Mesenchymal stem cell (in vitro differentiated cells and primary cell): ENCODE results near the gene MIER3.
A peak's percentile ranks its signal among the peaks of the same experiment; 100 is the strongest.

ENCODE experiments used
- DNase-seq: peaks from one replicate; pipeline ENCODE4 v3.0.0-alpha.2; 2013
- H2AFZ ChIP-seq: one replicate; pipeline ENCODE4 v1.6.1; 2013; ENCODE audit warnings: low read depth, mild to moderate bottlenecking, control low read depth, inconsistent platforms, low read length, moderate library complexity
- H2AK5ac ChIP-seq: 2 replicates; pipeline ENCODE4 v1.6.1; 2013; ENCODE audit warnings: low read length, moderate library complexity, mild to moderate bottlenecking, inconsistent platforms; ENCODE audit not compliant: severe bottlenecking
- H2BK120ac ChIP-seq: one replicate; pipeline ENCODE4 v1.6.1; 2013; ENCODE audit warnings: low read depth, mild to moderate bottlenecking, inconsistent platforms, low read length, moderate library complexity
- H2BK12ac ChIP-seq, 2 experiments: one replicate each; pipeline ENCODE4 v1.6.1; 2013; ENCODE audit warnings: inconsistent platforms in 2 of 2, low read length in 2 of 2, mild to moderate bottlenecking in 2 of 2, moderate library complexity in 2 of 2, control low read depth in 1 of 2
- H2BK15ac ChIP-seq: one replicate; pipeline ENCODE4 v1.6.1; 2013; ENCODE audit warnings: mild to moderate bottlenecking, low read depth, inconsistent platforms; ENCODE audit not compliant: poor library complexity, severe bottlenecking
- H2BK5ac ChIP-seq: 2 replicates; pipeline ENCODE4 v1.6.1; 2013; ENCODE audit warnings: low read depth, mild to moderate bottlenecking, low read length, control low read depth, inconsistent platforms; ENCODE audit not compliant: poor library complexity, severe bottlenecking
- H3K14ac ChIP-seq, 2 experiments: one replicate each; pipeline ENCODE4 v1.6.1; 2013; ENCODE audit warnings: inconsistent platforms in 2 of 2, low read length in 2 of 2, control low read depth in 1 of 2, mild to moderate bottlenecking in 1 of 2, moderate library complexity in 1 of 2
- H3K18ac ChIP-seq, 2 experiments: one replicate each; pipeline ENCODE4 v1.6.1; 2013; ENCODE audit warnings: inconsistent platforms in 2 of 2, low read length in 2 of 2, control low read depth in 1 of 2, low read depth in 1 of 2, mild to moderate bottlenecking in 1 of 2
- H3K23ac ChIP-seq, 2 experiments: one replicate each; pipeline ENCODE4 v1.6.1; 2013; ENCODE audit warnings: inconsistent platforms in 2 of 2, low read length in 2 of 2, mild to moderate bottlenecking in 2 of 2, moderate library complexity in 2 of 2, control low read depth in 1 of 2
- H3K27ac ChIP-seq: 2 replicates; pipeline ENCODE4 v1.5.1; 2013; ENCODE audit warnings: mild to moderate bottlenecking, moderate library complexity, low read length, control low read depth, inconsistent platforms; ENCODE audit not compliant: poor library complexity, severe bottlenecking
- H3K27me3 ChIP-seq, 2 experiments: 2 replicates each; pipeline versions ENCODE4 v1.6.1 to v1.7.0; 2013; ENCODE audit warnings: low read length in 2 of 2, mild to moderate bottlenecking in 2 of 2, moderate library complexity in 2 of 2, control low read depth in 1 of 2, inconsistent platforms in 1 of 2; ENCODE audit not compliant: control insufficient read depth in 1 of 2, insufficient read depth in 1 of 2
- H3K36me3 ChIP-seq, 2 experiments: 2 replicates each; pipeline versions ENCODE4 v1.6.1 to v1.7.0; 2013; ENCODE audit warnings: low read length in 2 of 2, control low read depth in 1 of 2, inconsistent platforms in 1 of 2, low read depth in 1 of 2, mild to moderate bottlenecking in 1 of 2; ENCODE audit not compliant: insufficient read depth in 2 of 2, control insufficient read depth in 1 of 2
- H3K4ac ChIP-seq, 2 experiments: one replicate each; pipeline ENCODE4 v1.6.1; 2013; ENCODE audit warnings: inconsistent platforms in 2 of 2, low read length in 2 of 2, mild to moderate bottlenecking in 2 of 2, moderate library complexity in 2 of 2, control low read depth in 1 of 2, low read depth in 1 of 2
- H3K4me1 ChIP-seq: 2 replicates; pipeline ENCODE4 v1.6.1; 2013; ENCODE audit warnings: low read depth, low read length, control low read depth; ENCODE audit not compliant: control insufficient read depth, insufficient read depth
- H3K4me2 ChIP-seq: 2 replicates; pipeline ENCODE4 v1.6.1; 2013; ENCODE audit warnings: low read length, mild to moderate bottlenecking, inconsistent platforms; ENCODE audit not compliant: poor library complexity, severe bottlenecking
- H3K4me3 ChIP-seq, 2 experiments: 2 replicates each; pipeline versions ENCODE4 v1.5.1 to v1.7.0; 2013; ENCODE audit warnings: low read length in 2 of 2, mild to moderate bottlenecking in 2 of 2, control low read depth in 1 of 2, low read depth in 1 of 2; ENCODE audit not compliant: insufficient read depth in 1 of 2
- H3K79me1 ChIP-seq: replicated peaks from 2 replicates; pipeline ENCODE4 v1.6.1; 2013; ENCODE audit warnings: mild to moderate bottlenecking, control low read depth, low read length, inconsistent platforms; ENCODE audit not compliant: poor library complexity, severe bottlenecking
- H3K9ac ChIP-seq: 2 replicates; pipeline ENCODE4 v1.7.0; 2013; ENCODE audit warnings: mild to moderate bottlenecking, low read length, moderate library complexity
- H3K9me3 ChIP-seq: 2 replicates; pipeline ENCODE4 v1.7.0; 2013; ENCODE audit warnings: mild to moderate bottlenecking, low read length; ENCODE audit not compliant: control insufficient read depth
- H4K8ac ChIP-seq: one replicate; pipeline ENCODE4 v1.6.1; 2013; ENCODE audit warnings: inconsistent platforms, mild to moderate bottlenecking, low read length, moderate library complexity
- H4K91ac ChIP-seq: one replicate; pipeline ENCODE4 v1.6.1; 2013; ENCODE audit warnings: mild to moderate bottlenecking, low read length, inconsistent platforms
- WGBS: methylation state at CpG from one replicate; pipeline ENCODE4 v1.1.7; 2013; ENCODE audit warnings: mixed read lengths; 5-methylcytosine and 5-hydroxymethylcytosine counted together

The MIER3 gene

GRCh38 chr5:56913766-56914165 is 38.2 kb downstream of the MIER3 start:
- DNase-seq, result no peak
- Histone ChIP-seq H3K36me3 (peaks cover 0 to 6% of the 10 kb centered on the region in 2 experiments), H3K18ac (no peak overlapping the region), H2BK15ac (no peak overlapping the region), H3K4ac (no peak overlapping the region), H2BK120ac (no peak overlapping the region), H3K23ac (no peak overlapping the region), H3K9ac (no peak overlapping the region), H3K79me1 (no peaks in the 10 kb centered on the region), H4K91ac (no peak overlapping the region), H3K27me3 (no peaks in the 10 kb centered on the region), H3K4me2 (no peak overlapping the region), H2BK5ac (no peak overlapping the region), H3K4me1 (peaks cover 3% of the 10 kb centered on the region), H4K8ac (no peak overlapping the region), H3K9me3 (no peaks in the 10 kb centered on the region), H2AK5ac (no peak overlapping the region), H2AFZ (no peak overlapping the region), H3K4me3 (no peak overlapping the region), H2BK12ac (no peak overlapping the region), H3K14ac (no peak overlapping the region), H3K27ac (no peak overlapping the region)
- 95% methylated on average over 3 of the region's 3 CpGs for WGBS

- peak overlapping the region in 1 of 2 experiments; percentile 82 for H3K14ac ChIP-seq
- peak overlapping the region; percentile 44 for H2BK15ac ChIP-seq
- H3K9me3 ChIP-seq, result no peaks in the 10 kb centered on the region
- H2BK120ac ChIP-seq, result peak overlapping the region; percentile 67
- no peaks in the 10 kb centered on the region for H3K79me1 ChIP-seq
- no peaks in the 10 kb centered on the region for H3K27me3 ChIP-seq
- peaks cover 3% of the 10 kb centered on the region for H3K4me1 ChIP-seq
- no peak overlapping the region for H2BK5ac ChIP-seq
- no peaks in the 10 kb centered on the region for H3K36me3 ChIP-seq
- WGBS, result 26% methylated on average over 28 of the region's 29 CpGs
- H3K9ac ChIP-seq, result peak overlapping the region; percentile 97
- peak overlapping the region; percentile 50 to 87 for H3K4me3 ChIP-seq
- DNase-seq, result no peak
- H3K23ac ChIP-seq, result no peak overlapping the region
- peak overlapping the region; percentile 36 for H2AFZ ChIP-seq
- peak overlapping the region; percentile 83 to 85 for H3K18ac ChIP-seq
- peak overlapping the region; percentile 88 for H3K27ac ChIP-seq
- peak overlapping the region in 1 of 2 experiments; percentile 34 for H2BK12ac ChIP-seq
- H4K91ac ChIP-seq, result no peak overlapping the region
- peak overlapping the region; percentile 81 for H4K8ac ChIP-seq
- peak overlapping the region; percentile 72 for H3K4me2 ChIP-seq
- peak overlapping the region; percentile 64 to 94 for H3K4ac ChIP-seq
- no peak overlapping the region for H2AK5ac ChIP-seq
Observed at GRCh38 chr5:56910210-56910965, 41.5 kb downstream of the MIER3 start.

GRCh38 chr5:56909294-56910209 is 42.4 kb downstream of the MIER3 start, which contains the start of gene SETD9:
Gene SETD9 (plus strand): TSS chr5:56909596. CDS start chr5:56909646, 50 bp downstream.
- H3K9ac ChIP-seq, result peak within 1 kb of the TSS; percentile 97
- peak within 1 kb of the TSS; percentile 97 for H2AFZ ChIP-seq
- peak within 1 kb of the TSS; percentile 97 for H2BK15ac ChIP-seq
- no peaks in the 10 kb centered on the region for H3K9me3 ChIP-seq
- peak within 1 kb of the TSS; percentile 88 to 99 for H3K18ac ChIP-seq
- H3K4me3 ChIP-seq, result peak within 1 kb of the TSS; percentile 78 to 87
- H3K23ac ChIP-seq, result no peak within 1 kb of the TSS
- H4K91ac ChIP-seq, result peak within 1 kb of the TSS; percentile 84
- H2AK5ac ChIP-seq, result no peak within 1 kb of the TSS
- H3K36me3 ChIP-seq, result no peaks in the 10 kb centered on the region
- peak within 1 kb of the TSS; percentile 88 for H3K27ac ChIP-seq
- peak within 1 kb of the TSS; percentile 15 for H2BK5ac ChIP-seq
- peak within 1 kb of the TSS; percentile 67 for H2BK120ac ChIP-seq
- H3K79me1 ChIP-seq, result no peaks in the 10 kb centered on the region
- H3K4ac ChIP-seq, result peak within 1 kb of the TSS; percentile 92 to 94
- H4K8ac ChIP-seq, result peak within 1 kb of the TSS; percentile 96
- H3K4me2 ChIP-seq, result peak within 1 kb of the TSS; percentile 72
- peak; percentile 97 for DNase-seq
- 1% methylated on average over 69 of the region's 84 CpGs for WGBS
- peaks cover 3% of the 10 kb centered on the region for H3K4me1 ChIP-seq
- H3K27me3 ChIP-seq, result no peaks in the 10 kb centered on the region
- H2BK12ac ChIP-seq, result peak within 1 kb of the TSS; percentile 52 to 91
- H3K14ac ChIP-seq, result peak within 1 kb of the TSS in 1 of 2 experiments; percentile 98

GRCh38 chr5:56908942-56909293 is 43.0 kb downstream of the MIER3 start:
- H3K9ac ChIP-seq, result peak overlapping the region; percentile 93
- no peak overlapping the region for H3K14ac ChIP-seq
- no peak overlapping the region for H2BK15ac ChIP-seq
- no peaks in the 10 kb centered on the region for H3K79me1 ChIP-seq
- H2AK5ac ChIP-seq, result no peak overlapping the region
- 7% methylated on average over 19 of the region's 19 CpGs for WGBS
- H3K18ac ChIP-seq, result peak overlapping the region; percentile 26 to 99
- H2BK5ac ChIP-seq, result peak overlapping the region; percentile 15
- H2AFZ ChIP-seq, result peak overlapping the region; percentile 97
- H2BK120ac ChIP-seq, result peak overlapping the region; percentile 50
- H3K23ac ChIP-seq, result no peak overlapping the region
- peaks cover 3% of the 10 kb centered on the region for H3K4me1 ChIP-seq
- H2BK12ac ChIP-seq, result no peak overlapping the region
- H3K4me2 ChIP-seq, result peak overlapping the region; percentile 69
- H3K9me3 ChIP-seq, result no peaks in the 10 kb centered on the region
- no peak overlapping the region for H4K91ac ChIP-seq
- peak overlapping the region; percentile 63 for H3K27ac ChIP-seq
- peak overlapping the region; percentile 78 to 86 for H3K4me3 ChIP-seq
- peak overlapping the region; percentile 96 for H4K8ac ChIP-seq
- no peak for DNase-seq
- H3K27me3 ChIP-seq, result no peaks in the 10 kb centered on the region
- no peak overlapping the region for H3K4ac ChIP-seq
- H3K36me3 ChIP-seq, result no peaks in the 10 kb centered on the region
